A673 (cell line): Measurements from ENCODE around the gene TCF25.

Experiments used
- CTCF ChIP-seq: fragments of 300-800, 200-600 bp; sonication (generic); conservative IDR thresholded peaks from 2 replicates; pipeline ENCODE4 v1.5.1; 2017; ENCODE audit warnings: low read depth, mild to moderate bottlenecking, antibody characterized with exemption, low read length, moderate library complexity, mixed read lengths
- EZH2 ChIP-seq: fragments of 200-600 bp; sonication (generic); IDR thresholded peaks from 2 replicates; pipeline ENCODE4 v1.6.1; 2017; ENCODE audit warnings: borderline replicate concordance, low read depth, mild to moderate bottlenecking, mixed read lengths, antibody characterized with exemption, low read length; ENCODE audit not compliant: poor library complexity, severe bottlenecking

DNA sequence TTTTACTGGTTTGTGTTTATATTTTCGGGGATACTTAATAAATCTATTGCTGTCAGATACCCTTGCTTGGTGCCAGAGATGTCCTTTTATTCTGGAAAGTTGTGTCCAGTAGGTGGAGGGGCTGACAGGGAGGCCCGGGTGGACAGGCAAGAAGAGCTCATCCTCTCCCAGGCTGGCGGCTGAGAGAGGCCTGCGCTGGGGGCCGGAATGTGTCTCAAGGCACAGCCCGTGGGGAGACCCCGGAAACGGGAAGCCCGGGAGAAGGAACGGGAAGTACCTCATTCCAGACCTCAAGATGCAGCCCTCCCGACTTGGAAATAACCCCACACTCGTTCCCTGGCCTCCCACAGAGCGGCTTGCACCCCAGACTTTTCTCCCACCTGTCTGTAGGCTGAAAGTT is 62.6 kb downstream of the TCF25 start:
- TF ChIP-seq CTCF (no peak), EZH2 (no peak)
